OCI-LY3 (cell line): ENCODE data around the gene PDCD2.

ENCODE experiments used
- CTCF ChIP-seq: fragments of 200-600, 300-600 bp; sonication (generic); IDR thresholded peaks from 2 replicates; pipeline ENCODE4 v1.5.1; 2014; ENCODE audit warnings: antibody characterized with exemption, low read length, low read depth
- EZH2phosphoT487 ChIP-seq: fragments of 200-600 bp; shearing (Covaris generic); IDR thresholded peaks from 2 replicates; pipeline ENCODE4 v1.6.1; 2018; ENCODE audit warnings: antibody characterized with exemption, mixed run types, low read depth

GRCh38 chr6:170553534-170554012, 30.9 kb downstream of the PDCD2 start:
- TF ChIP-seq CTCF (no peak), EZH2phosphoT487 (no peak)
